ENCODE data around the gene IGSF23.
A peak's percentile ranks its signal among the peaks of the same experiment; 100 is the strongest.

Gene IGSF23

DNA sequence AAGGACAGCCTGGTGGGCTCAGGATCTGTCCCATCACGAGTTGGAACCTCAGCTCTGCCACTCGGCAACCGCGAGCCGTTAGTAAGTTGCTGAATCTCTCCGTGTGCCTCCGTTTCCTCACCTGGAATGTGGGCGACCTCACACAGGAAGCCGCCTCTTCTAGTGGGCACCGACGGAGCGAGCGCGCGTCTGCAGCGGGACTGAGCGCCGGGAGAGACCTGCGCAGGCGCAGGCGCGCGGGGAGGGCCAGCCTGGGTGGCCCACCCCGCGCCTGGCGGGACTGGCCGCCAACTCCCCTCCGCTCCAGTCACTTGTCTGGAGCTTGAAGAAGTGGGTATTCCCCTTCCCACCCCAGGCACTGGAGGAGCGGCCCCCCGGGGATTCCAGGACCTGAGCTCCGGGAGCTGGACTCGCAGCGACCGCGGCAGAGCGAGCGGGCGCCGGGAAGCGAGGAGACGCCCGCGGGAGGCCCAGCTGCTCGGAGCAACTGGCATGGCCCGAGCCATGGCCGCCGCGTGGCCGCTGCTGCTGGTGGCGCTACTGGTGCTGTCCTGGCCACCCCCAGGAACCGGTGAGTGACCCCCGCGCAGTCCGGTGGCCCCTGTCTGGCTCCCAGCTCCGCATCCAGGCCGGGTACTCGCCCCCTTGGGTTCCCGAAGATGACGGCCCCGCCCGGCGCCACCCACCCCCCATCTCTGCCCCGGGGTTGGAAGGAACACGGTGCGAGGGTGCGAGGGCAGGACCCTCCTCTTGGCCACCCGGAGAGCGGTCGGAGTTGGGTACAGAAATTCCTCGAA, 30.4 kb downstream of the IGSF23 start, which contains the start of gene PVR:
Gene PVR, plus strand, starts transcription at position 306 of the 797 bp plus-strand sequence. Its CDS starts 187 bp downstream, at position 493.
- DNase-seq, result peak; percentile 71 to 80

DNA sequence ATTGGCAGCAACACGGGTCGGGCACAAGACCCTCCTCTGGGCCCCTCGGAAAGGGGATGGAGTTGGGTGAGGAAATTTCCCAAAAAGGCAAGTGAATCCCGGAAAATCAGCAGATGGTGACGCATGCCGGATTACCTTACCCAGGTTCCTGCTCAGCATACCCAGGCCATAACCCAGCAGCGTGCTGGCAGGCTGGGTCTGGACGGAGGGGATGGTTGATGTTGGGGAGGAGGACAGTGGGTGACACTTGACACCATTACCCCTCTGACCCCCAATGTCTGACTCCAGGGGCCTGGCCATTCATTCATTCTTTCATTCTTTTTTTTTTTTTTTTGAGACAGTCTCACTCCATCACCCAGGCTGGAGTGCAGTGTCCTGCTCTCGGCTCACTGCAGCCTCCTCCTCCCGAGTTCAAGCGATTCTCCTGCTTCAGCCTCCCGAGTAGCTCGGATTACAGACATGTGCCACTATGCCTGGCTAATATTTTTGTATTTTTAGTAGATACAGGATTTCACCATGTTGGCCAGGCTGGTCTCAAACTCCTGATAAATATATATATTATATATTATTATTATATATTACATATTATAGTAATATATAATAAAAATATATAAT, 31.1 kb downstream of the IGSF23 start:
- DNase-seq, result peak; percentile 12 to 56

DNA sequence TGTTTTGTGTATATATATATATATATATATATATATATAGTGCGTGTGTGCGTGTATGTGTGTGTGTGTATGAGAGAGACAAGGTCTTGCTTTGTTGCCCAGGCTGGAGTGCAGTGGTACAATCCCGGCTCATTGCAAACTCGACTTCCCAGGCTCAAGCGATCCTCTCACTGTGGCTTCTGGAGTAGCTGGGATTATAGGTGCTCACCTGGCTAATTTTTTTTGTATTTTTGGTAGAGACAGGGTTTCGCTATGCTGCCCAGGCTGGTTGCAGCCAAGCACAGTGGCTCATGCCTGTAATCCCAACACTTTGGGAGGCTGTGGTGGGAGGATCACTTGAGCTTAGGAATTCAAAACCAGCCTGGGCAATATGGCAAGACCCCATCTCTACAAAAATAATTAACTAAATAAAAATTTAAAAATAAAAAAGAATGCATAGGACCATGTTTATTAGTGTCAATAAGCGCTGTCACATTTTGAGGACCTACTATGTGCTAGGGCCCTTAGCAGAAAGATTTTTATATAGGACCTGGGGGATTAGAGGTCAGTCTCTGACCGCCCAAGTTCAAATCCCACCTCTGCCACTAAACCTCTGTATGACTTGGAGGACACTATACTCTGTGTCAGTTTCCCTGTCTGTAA, 32.2 kb downstream of the IGSF23 start:
- no peak for DNase-seq

DNA sequence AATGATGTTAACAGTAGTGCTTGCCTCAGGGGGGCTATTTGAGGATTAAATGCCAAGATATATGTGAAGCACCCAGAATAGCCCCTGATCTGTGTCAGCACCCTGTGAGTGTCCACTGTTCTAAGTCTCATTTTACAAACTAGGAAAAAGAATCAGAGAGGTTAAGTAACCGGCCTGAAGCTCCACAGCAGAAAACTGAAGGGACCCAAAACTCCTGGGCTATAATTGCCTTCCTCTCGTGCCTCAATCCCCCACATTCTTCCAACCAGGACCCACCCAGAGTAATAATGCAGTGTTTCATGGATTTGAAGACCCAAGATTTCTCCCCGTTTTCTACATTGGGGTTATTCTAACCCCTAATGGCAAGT, 32.7 kb downstream of the IGSF23 start:
- DNase-seq, result no peak

DNA sequence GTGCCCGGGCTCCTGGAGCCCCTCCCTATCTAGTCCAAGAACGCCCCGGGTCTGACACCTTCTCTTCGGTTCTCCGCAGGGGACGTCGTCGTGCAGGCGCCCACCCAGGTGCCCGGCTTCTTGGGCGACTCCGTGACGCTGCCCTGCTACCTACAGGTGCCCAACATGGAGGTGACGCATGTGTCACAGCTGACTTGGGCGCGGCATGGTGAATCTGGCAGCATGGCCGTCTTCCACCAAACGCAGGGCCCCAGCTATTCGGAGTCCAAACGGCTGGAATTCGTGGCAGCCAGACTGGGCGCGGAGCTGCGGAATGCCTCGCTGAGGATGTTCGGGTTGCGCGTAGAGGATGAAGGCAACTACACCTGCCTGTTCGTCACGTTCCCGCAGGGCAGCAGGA, 33.8 kb downstream of the IGSF23 start:
- DNase-seq, result no peak

DNA sequence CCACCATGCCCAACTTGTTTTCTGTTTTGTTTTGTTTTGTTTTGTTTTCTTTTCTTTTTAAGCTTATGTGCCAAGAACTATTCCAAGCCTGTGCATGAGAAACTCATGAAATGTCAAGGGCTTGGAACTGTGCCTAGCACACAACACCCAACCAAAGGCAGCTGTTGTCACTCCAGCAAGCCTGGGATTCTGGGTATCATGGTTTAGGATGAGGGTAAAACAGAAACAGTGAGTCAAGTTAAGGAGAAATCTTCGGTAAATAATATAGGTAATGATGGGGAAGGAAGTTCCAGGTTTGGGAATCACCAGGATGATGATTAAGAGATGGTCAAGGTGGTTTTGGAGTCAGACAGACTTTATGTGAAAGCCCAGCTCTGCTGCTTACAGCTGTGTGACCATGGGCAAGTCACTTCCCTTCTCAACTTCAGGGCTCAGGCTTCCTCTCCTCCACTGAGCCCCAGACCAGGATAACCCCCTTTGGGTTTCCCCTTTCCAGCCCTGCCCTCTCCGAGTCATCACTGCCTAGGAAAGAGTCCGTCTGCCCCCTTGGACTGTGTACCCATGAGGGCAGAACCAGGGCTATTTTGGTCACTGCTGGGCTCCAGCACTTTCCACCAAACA, 35.4 kb downstream of the IGSF23 start:
- no peak for DNase-seq

DNA sequence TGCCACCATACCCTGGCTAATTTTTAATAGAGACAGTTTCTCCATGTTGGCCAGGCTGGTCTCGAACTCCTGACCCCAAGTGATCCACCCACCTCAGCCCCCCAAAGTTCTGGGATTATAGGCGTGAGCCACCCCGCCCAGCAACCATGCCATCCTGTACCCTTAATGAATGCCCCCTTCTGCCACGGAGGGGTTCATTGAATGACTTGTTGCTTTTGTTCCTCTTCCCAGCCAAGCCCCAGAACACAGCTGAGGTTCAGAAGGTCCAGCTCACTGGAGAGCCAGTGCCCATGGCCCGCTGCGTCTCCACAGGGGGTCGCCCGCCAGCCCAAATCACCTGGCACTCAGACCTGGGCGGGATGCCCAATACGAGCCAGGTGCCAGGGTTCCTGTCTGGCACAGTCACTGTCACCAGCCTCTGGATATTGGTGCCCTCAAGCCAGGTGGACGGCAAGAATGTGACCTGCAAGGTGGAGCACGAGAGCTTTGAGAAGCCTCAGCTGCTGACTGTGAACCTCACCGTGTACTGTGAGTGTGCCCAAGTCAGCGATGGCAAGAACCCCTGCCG, 36.3 kb downstream of the IGSF23 start:
- peak; percentile 15 to 46 for DNase-seq

DNA sequence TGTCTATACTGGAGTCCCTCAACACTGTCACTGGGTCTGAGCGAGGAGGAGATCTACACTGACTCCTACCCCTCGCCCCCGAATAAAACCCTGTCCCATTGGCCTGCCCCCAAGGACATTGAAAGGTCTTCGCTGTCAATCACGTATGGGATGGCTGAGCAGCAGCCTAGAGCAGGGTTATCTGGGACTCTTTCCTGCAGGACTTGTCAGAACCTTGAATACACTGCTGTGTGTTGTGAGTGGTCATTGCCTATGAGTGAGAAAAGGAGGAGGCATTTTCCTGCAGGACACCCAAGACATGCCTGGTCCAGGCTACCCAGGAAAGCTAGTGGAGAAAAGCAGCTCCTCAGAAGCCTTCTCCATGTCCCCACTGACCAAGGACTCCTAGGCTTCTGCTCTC, 40.0 kb downstream of the IGSF23 start:
- DNase-seq, result no peak

DNA sequence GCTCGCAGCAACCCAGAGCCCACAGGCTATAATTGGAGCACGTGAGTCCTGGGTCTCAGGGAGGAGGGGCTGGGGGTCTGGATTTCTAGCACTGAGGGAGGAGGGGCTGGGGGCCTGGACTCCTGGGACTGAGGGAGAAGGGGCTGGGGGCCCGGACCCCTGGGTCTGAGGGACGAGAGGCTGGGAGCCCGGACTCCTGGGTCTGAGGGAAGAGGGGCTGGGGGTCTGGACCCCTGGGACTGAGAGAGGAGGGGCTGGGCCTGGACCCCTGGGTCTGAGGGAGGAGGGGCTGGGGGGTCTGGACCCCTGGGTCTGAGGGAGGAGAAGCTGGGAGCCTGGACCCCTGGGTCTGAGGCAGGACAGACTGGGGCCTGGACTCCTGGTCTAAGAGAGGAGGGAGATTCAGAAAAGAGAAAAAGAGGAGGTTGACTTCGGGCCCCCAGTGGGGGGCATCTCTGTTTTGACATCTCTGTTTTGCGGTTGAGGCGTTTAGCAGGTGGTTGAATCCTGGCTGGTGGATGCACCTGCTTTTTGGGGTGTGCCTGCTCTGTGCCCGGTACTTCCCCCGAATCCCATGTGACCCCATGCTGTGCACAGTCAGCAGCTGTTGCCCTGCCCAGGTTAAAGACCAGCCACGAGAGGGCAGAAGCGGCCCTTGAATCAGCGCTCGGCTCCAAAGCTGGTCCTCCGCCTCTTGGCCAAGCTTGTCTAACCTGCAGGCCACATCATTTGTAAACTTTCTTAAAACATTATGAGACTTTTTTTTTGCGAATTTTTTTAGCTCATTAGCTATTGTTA, 40.8 kb downstream of the IGSF23 start:
- DNase-seq, result peak; percentile 21

DNA sequence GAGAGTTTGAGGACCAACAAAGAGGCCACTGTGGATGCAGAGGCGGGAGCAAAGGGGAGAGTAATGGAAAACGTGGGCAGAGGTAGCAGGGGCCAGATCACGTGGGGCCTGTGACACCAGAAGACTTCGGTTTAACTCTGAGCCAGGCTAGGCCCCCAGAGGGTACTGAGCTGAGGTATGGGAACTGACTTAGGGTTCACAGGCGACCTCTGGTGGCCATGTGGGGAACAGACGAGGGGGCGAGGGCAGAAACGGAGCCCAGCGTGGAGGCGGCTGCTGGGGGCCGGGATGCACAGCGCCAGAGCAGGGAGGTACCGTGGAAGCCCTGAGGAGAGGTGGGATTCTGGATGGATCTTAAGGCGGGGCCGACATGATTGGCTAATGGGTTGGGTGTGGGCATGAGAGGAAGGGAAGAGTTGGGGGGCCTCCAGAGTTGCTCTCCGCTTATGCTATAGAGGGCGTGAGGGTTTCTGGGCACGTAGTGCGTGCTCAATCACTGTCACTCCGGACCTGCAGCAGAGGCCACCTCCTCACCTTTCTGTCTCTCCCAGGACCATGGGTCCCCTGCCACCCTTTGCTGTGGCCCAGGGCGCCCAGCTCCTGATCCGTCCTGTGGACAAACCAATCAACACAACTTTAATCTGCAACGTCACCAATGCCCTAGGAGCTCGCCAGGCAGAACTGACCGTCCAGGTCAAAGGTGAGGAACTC, 44.0 kb downstream of the IGSF23 start:
- DNase-seq, result peak; percentile 16 to 32

DNA sequence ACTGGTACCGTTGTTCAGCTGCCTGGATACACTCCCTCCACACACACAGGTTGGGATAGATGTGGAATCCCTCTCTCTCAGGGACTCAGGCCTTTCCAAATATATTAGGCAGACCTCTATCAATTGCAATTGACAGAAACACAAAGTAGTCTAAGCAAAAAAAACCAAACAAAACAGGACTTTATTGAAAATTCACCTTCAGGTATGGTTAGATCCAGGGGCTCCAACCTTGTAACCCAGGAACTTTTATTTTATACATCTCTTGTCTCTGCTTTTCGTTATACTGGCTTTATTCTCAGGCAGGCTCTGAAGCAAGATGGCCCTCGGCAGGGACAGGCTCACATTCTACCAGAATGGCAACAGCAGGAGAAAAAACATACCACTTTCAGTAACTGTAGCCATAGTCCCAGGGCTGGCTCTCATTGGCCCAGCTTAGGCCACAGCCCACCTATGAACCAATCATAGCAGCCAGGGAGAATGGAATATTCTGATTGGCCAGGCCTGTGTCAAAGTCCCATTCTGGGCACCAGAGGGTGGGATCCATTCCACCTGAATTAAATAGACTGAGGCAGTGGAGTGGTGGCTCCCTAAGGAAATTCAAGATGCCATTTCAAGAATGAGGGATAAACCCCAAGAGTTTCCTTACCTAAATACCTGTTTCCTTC, 44.8 kb downstream of the IGSF23 start:
- no peak for DNase-seq

DNA sequence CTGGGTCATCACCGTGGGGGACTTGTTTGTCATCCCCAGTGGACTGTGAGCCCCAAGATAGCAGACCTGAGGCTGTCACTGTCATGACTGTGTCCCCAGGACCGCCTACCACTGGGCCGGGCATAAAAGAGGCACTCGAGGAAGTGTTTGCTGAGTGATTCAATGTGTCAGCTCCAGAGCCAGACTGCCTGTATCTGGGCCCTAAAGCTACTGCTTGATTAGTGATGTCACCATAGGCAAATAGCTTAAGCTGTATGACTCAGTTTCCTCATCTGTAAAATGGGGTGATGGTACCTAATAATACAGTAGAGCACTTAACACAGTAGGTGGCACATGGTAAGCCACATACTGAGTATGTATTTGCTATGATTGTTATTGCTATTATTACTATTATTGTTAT, 46.7 kb downstream of the IGSF23 start:
- DNase-seq, result no peak

DNA sequence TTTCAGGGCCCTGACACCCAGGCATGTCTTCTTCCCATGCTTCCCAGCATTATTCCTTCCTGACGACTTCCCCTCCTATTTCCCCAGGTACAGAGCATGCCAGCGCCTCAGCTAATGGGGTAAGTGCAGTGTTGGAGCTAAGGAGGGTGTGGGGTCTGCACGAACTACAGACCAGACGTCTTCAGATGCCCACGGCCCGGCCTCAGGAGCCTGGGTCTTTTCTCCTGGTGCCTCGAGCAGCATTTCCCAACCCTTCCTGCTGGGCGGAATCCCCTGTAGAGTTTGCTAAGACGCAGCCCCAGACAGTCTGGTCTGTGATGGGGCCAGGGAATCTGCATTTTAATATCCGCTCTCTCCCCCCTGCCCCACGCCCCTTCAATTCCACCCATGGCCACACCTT, 47.8 kb downstream of the IGSF23 start:
- DNase-seq, result no peak

DNA sequence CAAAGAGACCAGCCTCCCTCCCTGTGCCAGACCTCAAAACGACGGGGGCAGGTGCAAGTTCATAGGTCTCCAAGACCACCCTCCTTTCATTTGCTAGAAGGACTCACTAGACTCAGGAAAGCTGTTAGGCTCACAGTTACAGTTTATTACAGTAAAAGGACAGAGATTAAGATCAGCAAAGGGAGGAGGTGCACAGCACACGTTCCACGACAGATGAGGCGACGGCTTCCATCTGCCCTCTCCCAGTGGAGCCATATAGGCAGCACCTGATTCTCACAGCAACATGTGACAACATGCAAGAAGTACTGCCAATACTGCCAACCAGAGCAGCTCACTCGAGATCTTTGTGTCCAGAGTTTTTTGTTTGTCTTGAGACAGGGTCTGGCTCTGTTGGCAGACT, 48.5 kb downstream of the IGSF23 start:
- DNase-seq, result no peak

DNA sequence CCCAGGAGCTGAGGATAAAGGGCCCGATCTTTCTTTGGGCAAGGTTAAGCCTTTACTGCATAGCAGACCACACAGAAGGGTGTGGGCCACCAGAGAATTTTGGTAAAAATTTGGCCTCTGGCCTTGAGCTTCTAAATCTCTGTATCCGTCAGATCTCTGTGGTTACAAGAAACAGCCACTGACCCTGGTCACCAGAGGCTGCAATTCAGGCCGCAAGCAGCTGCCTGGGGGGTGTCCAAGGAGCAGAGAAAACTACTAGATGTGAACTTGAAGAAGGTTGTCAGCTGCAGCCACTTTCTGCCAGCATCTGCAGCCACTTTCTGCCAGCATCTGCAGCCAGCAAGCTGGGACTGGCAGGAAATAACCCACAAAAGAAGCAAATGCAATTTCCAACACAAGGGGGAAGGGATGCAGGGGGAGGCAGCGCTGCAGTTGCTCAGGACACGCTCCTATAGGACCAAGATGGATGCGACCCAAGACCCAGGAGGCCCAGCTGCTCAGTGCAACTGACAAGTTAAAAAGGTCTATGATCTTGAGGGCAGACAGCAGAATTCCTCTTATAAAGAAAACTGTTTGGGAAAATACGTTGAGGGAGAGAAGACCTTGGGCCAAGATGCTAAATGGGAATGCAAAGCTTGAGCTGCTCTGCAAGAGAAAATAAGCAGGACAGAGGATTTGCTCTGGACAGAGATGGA, 49.5 kb downstream of the IGSF23 start:
- no peak for DNase-seq

DNA sequence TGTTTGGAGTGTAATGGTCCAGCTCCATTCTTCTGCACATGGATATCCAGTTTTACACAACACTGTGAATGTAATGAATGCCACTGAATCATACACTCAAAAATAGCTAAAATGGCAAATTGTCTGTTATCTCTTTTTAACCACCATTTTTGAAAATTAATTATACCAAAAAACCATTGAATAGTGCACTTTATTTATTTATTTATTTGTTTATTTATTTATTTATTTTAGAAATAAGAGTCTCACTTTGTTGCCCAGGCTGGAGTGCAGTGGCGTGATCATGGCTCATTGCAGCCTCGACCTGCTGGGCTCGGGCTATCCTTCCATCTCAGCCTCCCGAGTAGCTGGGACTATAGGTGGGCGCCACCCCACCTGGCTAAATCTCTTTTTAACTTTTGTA, 50.6 kb downstream of the IGSF23 start:
- DNase-seq, result no peak

DNA sequence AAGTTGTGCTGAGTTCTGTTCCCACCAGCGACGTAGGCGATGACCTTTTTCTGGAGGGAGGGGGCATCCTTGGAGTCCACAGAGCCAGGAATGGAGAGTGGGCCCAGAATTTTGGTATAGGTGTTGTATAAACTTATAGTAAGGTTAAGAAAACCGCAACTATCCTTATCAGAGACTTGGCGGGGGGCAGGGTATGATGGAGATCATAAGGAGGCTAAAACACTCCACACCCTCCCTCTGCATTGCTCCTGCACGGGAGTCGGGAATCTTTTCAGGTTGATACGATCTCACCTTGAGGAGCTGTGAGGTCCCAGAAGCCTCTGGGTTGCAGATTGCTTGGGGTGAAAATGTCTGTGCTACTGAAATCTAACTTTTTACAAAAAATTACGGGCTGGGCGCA, 51.6 kb downstream of the IGSF23 start:
- DNase-seq, result no peak

DNA sequence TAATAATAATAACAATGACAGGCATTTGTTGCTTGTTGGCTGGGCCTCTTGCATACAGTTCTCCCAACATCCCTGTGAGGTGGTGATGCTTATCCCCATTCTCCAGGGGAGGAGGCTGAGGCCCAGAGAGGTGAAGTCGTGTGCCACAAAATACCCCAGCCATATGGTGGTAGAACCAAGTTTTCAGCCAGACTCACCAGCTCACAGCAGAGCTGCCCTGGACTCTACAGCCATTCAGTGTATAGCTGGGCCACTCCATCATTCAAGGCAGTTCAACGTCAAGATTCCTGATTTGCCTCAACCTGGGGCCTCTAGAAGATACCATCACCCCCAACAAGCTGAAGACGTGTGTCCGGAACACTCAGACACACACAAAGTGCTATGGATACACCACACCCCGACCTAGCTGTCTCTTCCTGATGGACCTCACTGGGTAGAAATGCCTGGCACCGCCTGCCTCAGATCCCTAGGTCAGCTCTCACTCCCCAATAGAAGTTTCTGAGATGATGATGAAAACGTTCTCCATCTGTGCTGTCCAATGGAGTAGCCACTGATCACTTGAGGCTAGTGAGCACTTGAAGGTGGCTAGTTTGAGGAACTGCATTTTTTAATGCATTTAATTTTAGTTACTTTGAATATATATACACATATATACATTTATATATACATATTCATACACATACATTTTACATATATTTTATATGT, 53.6 kb downstream of the IGSF23 start:
- DNase-seq, result no peak

DNA sequence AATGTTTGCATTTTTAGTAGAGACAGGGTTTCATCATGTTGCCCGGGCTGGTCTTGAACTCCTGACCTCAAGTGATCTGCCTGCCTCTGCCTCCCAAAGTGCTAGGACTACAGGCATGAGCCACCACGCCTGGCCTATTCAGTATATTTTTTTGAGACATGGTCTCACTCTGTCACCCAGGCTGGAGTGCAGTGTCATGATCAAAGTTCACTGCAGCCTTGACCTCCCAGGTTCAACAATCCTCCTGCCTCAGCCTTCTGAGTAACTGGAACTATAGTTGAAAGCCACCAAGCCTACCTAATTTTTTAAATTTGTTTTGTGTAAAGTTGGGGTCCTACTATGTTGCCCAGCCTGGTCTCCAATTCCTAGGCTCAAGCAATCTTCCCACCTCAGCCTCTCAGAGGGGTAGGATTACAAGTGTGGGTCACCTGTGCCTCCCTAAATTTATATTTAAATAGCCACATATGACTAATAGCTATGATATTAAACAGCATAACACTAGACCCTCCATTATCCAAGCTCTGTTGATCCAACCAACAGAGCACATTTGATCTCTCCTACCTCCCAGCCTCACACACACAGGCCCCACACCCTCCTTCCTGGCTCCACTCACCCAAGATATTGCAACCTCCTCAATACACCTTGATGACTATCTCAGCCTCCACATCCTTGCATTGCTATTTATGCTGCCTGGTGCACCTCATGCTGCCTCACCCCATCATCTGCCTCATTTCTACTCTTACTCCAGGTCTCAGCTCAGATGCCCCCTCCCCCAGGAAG, 55.8 kb downstream of the IGSF23 start:
- no peak for DNase-seq

Data from NCI-H2081 (cell line).